ENCODE data around the gene ATAD1. TPM values are rescaled to one million over a fixed set of nuclear protein-coding genes. Genes with fewer than 3 reads are reported as not detected.

ATAD1 gene
- total RNA-seq, 4 donors from 2014 or later: 27.2 to 36.3 (median 32.2) TPM

DNA sequence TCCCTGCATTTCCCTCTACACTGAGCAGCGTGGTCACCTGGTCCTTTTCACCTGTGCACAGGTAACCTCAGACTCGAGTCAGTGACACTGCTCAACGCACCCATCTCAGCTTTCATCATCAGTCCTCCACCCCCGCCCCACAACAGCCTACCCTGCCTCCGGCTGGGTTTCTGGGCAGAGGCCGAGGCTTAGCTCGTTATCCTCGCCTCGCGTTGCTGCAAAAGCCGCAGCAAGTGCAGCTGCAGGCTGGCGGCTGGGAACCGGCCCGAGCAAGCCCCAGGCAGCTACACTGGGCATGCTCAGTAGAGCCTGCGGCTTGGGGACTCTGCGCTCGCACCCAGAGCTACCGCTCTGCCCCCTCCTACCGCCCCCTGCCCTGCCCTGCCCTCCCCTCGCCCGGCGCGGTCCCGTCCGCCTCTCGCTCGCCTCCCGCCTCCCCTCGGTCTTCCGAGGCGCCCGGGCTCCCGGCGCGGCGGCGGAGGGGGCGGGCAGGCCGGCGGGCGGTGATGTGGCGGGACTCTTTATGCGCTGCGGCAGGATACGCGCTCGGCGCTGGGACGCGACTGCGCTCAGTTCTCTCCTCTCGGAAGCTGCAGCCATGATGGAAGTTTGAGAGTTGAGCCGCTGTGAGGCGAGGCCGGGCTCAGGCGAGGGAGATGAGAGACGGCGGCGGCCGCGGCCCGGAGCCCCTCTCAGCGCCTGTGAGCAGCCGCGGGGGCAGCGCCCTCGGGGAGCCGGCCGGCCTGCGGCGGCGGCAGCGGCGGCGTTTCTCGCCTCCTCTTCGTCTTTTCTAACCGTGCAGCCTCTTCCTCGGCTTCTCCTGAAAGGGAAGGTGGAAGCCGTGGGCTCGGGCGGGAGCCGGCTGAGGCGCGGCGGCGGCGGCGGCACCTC is 45.3 kb upstream of the ATAD1 start, which contains the start of the genes KLLN and PTEN:
Gene KLLN, minus strand, starts transcription at position 481 of the 891 bp plus-strand sequence. CDS start 1,046 bp downstream, outside the sequence.
Gene PTEN, plus strand, starts transcription at position 573 of the 891 bp plus-strand sequence. CDS start 845 bp downstream, outside the sequence.
- H3K4me1 ChIP-seq: peaks cover 0 to 13% (median 5%) of the 10 kb centered on the region in 4 donors
- no peaks in the 10 kb centered on the region for H3K9me3 ChIP-seq
- TF ChIP-seq, protein P1, sequence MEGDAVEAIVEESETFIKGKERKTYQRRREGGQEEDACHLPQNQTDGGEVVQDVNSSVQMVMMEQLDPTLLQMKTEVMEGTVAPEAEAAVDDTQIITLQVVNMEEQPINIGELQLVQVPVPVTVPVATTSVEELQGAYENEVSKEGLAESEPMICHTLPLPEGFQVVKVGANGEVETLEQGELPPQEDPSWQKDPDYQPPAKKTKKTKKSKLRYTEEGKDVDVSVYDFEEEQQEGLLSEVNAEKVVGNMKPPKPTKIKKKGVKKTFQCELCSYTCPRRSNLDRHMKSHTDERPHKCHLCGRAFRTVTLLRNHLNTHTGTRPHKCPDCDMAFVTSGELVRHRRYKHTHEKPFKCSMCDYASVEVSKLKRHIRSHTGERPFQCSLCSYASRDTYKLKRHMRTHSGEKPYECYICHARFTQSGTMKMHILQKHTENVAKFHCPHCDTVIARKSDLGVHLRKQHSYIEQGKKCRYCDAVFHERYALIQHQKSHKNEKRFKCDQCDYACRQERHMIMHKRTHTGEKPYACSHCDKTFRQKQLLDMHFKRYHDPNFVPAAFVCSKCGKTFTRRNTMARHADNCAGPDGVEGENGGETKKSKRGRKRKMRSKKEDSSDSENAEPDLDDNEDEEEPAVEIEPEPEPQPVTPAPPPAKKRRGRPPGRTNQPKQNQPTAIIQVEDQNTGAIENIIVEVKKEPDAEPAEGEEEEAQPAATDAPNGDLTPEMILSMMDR (IDR thresholded peaks at IDR 0.05): no peak
- peak; percentile 83 to 87 for TF ChIP-seq POLR2A (IDR thresholded peaks at IDR 0.05)
- peak within 1 kb of the TSS; percentile 67 to 92 (median 86) for H3K4me3 ChIP-seq
- peak; percentile 85 to 95 (median 94) for DNase-seq
- peak within 1 kb of the TSS; percentile 93 to 99 (median 96) for H3K27ac ChIP-seq
- no peaks in the 10 kb centered on the region for H3K36me3 ChIP-seq
- H3K27me3 ChIP-seq: no peaks in the 10 kb centered on the region

DNA sequence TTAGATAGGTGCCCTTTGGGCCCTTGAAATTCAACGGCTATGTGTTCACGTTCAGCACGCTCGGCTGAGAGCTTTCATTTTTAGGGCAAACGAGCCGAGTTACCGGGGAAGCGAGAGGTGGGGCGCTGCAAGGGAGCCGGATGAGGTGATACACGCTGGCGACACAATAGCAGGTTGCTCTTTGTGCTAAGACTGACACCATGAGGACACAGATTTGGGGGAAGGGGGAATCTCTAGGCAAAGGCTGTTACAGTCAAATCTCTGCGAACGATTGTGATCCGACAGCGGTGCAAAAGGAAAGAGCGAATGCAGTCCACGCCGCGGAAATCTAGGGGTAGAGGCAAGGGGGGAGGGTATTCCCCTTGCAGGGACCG is 44.6 kb upstream of the ATAD1 start:
- Histone ChIP-seq H3K9me3 (no peaks in the 10 kb centered on the region), H3K4me1 (peaks cover 0 to 13% (median 2%) of the 10 kb centered on the region in 4 donors), H3K36me3 (no peaks in the 10 kb centered on the region), H3K27ac (peak overlapping the region; percentile 93 to 99 (median 96)), H3K4me3 (peak overlapping the region; percentile 67 to 92 (median 86)), H3K27me3 (no peaks in the 10 kb centered on the region)
- no peak for TF ChIP-seq POLR2A (IDR thresholded peaks at IDR 0.05)
- TF ChIP-seq, protein P1 (IDR thresholded peaks at IDR 0.05): no peak
- no peak for DNase-seq

DNA sequence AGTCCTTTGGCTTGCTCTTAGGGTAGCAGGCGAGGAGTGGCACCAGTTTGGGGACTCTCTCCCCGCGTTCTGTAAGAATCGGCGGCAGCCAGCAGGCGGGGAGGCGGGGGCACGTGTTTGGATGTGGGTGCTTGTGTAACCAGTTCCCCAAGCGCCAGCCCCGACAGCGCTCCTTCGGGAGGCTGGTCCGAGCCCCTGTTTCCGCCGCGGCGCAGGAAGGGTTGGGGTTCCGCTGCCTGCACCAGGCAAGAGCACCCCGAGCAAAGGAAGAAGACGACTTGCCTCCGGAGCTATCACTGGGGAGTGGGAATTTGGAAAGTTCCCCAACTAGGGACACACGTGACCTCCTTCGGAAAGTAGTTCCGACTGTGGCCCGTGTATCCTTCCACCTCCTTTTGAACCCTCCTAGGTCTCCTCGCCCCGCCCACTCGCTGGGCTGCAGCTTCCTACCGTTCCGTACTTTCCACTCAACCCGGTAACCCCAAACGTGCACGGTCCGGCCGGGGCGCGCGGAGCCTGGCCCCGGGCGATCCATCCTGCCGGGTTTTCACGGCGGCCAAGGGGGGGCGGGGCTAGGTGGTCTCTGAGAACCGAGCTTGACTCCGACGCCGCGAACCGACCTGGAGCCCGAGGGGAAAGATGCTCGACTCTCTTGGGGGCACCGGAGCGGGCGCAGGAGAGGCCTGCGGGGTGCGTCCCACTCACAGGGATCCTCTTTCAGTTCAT is 44.1 kb upstream of the ATAD1 start:
- Histone ChIP-seq H3K4me3 (peak overlapping the region; percentile 67 to 92 (median 86)), H3K27me3 (no peaks in the 10 kb centered on the region), H3K27ac (peak overlapping the region; percentile 93 to 99 (median 96)), H3K9me3 (no peaks in the 10 kb centered on the region), H3K4me1 (peaks cover 0 to 13% (median 1%) of the 10 kb centered on the region in 4 donors), H3K36me3 (no peaks in the 10 kb centered on the region)
- peak; percentile 97 to 99 (median 98) for DNase-seq
- peak; percentile 28 to 72 for TF ChIP-seq POLR2A (IDR thresholded peaks at IDR 0.05)
- TF ChIP-seq, protein P1 (IDR thresholded peaks at IDR 0.05): peak in 2 of 6 experiments; percentile 16

DNA sequence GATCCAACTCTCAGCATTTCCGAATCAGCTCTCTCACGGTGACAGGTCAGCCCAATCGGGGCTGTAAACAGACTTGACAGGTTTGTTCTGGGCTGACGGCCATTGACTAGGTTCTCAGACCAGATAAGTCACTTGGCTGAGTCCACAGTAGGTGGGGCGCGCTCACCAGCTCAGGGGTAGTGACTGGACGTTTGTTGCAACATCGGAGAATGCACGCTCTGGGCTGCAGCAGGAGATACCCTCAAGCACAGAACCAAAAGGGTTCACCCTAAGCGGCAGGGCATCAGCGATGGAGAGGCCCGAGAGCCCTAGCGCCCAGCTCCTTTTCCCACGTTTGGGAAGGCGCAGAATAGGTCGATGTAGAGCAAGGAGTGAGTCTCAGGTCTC is 43.5 kb upstream of the ATAD1 start:
- DNase-seq: peak; percentile 71 to 88 (median 72)
- H3K27me3 ChIP-seq: no peaks in the 10 kb centered on the region
- peak overlapping the region; percentile 93 to 99 (median 96) for H3K27ac ChIP-seq
- H3K4me1 ChIP-seq: peaks cover 0 to 13% (median 1%) of the 10 kb centered on the region in 4 donors
- H3K9me3 ChIP-seq: no peaks in the 10 kb centered on the region
- peak overlapping the region; percentile 67 to 92 (median 86) for H3K4me3 ChIP-seq
- no peaks in the 10 kb centered on the region for H3K36me3 ChIP-seq
- no peak for TF ChIP-seq POLR2A (IDR thresholded peaks at IDR 0.05)
- TF ChIP-seq, protein P1 (IDR thresholded peaks at IDR 0.05): peak in 2 of 6 experiments; percentile 5 to 32

DNA sequence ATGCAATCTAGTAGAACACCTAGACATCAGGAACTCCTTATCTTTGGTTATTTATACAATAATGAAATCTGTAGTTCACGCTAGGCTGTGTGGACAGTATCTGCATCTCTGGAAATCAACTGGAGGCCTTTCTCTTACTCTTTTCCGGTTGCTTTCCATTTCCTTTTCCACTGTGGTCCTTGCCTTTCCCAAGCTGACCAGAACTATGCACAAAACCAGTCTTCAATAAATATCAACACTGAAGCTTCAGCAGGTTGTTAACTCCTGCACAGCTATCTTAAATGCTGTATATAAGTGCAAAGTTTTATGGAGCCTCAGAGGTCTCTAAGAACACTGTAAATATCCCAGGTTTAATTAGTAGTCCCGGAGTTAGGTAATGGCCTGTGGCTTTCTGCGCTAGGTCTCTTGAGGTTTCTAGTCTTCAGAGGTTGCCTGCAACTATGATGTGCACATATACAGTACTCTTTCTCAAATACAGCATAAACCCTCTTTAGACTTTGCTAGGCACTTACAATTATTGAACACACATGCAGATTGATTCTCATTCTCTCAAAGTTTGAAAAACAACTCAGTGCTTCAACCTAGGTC is 42.9 kb upstream of the ATAD1 start:
- Histone ChIP-seq H3K9me3 (no peaks in the 10 kb centered on the region), H3K36me3 (no peaks in the 10 kb centered on the region), H3K4me1 (peaks cover 0 to 13% (median 1%) of the 10 kb centered on the region in 4 donors), H3K27me3 (no peaks in the 10 kb centered on the region), H3K4me3 (peak overlapping the region in 2 of 4 donors; percentile 84 to 92), H3K27ac (peak overlapping the region; percentile 93 to 99 (median 96))
- no peak for DNase-seq
- no peak for TF ChIP-seq POLR2A (IDR thresholded peaks at IDR 0.05)
- TF ChIP-seq, protein P1 (IDR thresholded peaks at IDR 0.05): no peak

Measured in Peyer's patch (tissue), 4 donors.